Measurements from ENCODE around the gene SALL2. TPM values are rescaled to one million over a fixed set of nuclear protein-coding genes. Genes with fewer than 3 reads are reported as not detected.

The SALL2 gene
- total RNA-seq, 1 experiment from 2014 or later: 287 TPM

- Histone ChIP-seq H4K20me1 (ENCODE audit: control insufficient read depth, insufficient read depth, insufficient read length) (no peaks in the 10 kb centered on the region), H2AFZ (ENCODE audit: low read length) (no peak overlapping the region), H3K9me3 (ENCODE audit: control insufficient read depth, low read depth, low read length) (no peaks in the 10 kb centered on the region), H3K23ac (ENCODE audit: insufficient read length, low read depth, low read length) (no peak overlapping the region), H4K8ac (replicated peaks; ENCODE audit: insufficient read length, low read depth, low read length) (no peak overlapping the region), H3K4me1 (ENCODE audit: insufficient read depth, low read length) (peaks cover 10% of the 10 kb centered on the region), H3K4ac (ENCODE audit: low read depth, low read length) (peak overlapping the region; percentile 74; the same call in 1 of the 2 replicates), H3K9ac (ENCODE audit: extremely low read depth, insufficient read length, low read length) (no peak overlapping the region), H3T11ph (ENCODE audit: low read length) (peak overlapping the region; percentile 2), H2BK15ac (ENCODE audit: low read depth, low read length) (no peak overlapping the region), H2BK5ac (ENCODE audit: insufficient read length, low read length) (peak overlapping the region; percentile 98), H4K5ac (ENCODE audit: insufficient read length, low read depth, low read length) (peak overlapping the region; percentile 97), H3K23me2 (ENCODE audit: insufficient read length, low read depth, low read length, poor library complexity, severe bottlenecking) (no peaks in the 10 kb centered on the region), H3K18ac (ENCODE audit: insufficient read length, low read depth, low read length) (peak overlapping the region; percentile 84), H2BK12ac (ENCODE audit: insufficient read length, low read depth, low read length) (peak overlapping the region; percentile 86), H3K27me3 (ENCODE audit: insufficient read depth, low read length) (no peaks in the 10 kb centered on the region), H2BK120ac (ENCODE audit: low read depth, low read length, poor library complexity, severe bottlenecking) (peak overlapping the region; percentile 93), H3K27ac (ENCODE audit: insufficient read length, low read depth, low read length) (peak overlapping the region; percentile 99), H3K14ac (ENCODE audit: insufficient read depth, low read length) (peak overlapping the region; percentile 79; the same call in 1 of the 2 replicates), H3K4me2 (ENCODE audit: insufficient read depth, insufficient read length, low read length) (peak overlapping the region; percentile 53), H2AK5ac (ENCODE audit: insufficient read length, low read length) (no peak overlapping the region), H2BK20ac (ENCODE audit: low read depth, low read length, poor library complexity, severe bottlenecking) (no peak overlapping the region), H3K56ac (ENCODE audit: insufficient read length, low read depth, low read length) (peak overlapping the region; percentile 34), H4K91ac (ENCODE audit: insufficient read length, low read depth, low read length) (peak overlapping the region; percentile 98), H3K79me2 (ENCODE audit: insufficient read depth, low read length) (no peaks in the 10 kb centered on the region), H3K79me1 (ENCODE audit: insufficient read depth, low read depth, low read length, poor library complexity, severe bottlenecking) (no peaks in the 10 kb centered on the region)
- DNase-seq: no peak
- peaks cover 36 to 49% of the 10 kb centered on the region in 2 experiments for H3K4me1 Mint-ChIP-seq
- no peak for TF ChIP-seq CTCF (conservative IDR thresholded peaks at IDR 0.05)
- peak overlapping the region; percentile 97 to 100 (median 99) for H3K27ac Mint-ChIP-seq
- peak overlapping the region in 1 of 2 experiments; percentile 66; a peak in 3 of 5 replicates for H3K4me3 Mint-ChIP-seq
- no peaks in the 10 kb centered on the region for H3K36me3 Mint-ChIP-seq (ENCODE audit: insufficient read depth in 1 of 3, low read depth in 3 of 3)
- no peaks in the 10 kb centered on the region for H3K27me3 Mint-ChIP-seq (ENCODE audit: low read depth)
- WGBS (ENCODE audit: extremely low coverage, insufficient read length, low lambda C conversion rate): no CpG with 5 or more reads among the region's 5 CpGs
- no peaks in the 10 kb centered on the region; a peak in 1 of 5 replicates for H3K9me3 Mint-ChIP-seq
These were observed 30.4 kb upstream of the SALL2 start for GRCh38 chr14:21556378-21557083.

Measured in H9 (cell line).